Activated B cell treated with CpG ODN at 0.5 μM for 24 hours (primary cell): ENCODE results near the gene RAD51B. TPM values are rescaled to one million over a fixed set of nuclear protein-coding genes. Genes with fewer than 3 reads are reported as not detected.

Source experiments
- ATAC-seq: fragments of 200-7000 bp; cut with Tn5 transposase; one replicate; pipeline ENCODE4 v1.10.0; 2021; ENCODE audit warnings: low read depth, mild to moderate bottlenecking, moderate library complexity
- CTCF ChIA-PET: fragments of 350-600 bp; sonication (Branson Sonifier 250); formaldehyde crosslinking; loops from one replicate; lab custom pipeline; 2021; ENCODE audit warnings: antibody characterized with exemption; lab: Charles Lee
- POLR2A ChIA-PET: fragments of 350-600 bp; sonication (Branson Sonifier 250); formaldehyde crosslinking; loops from one replicate; lab custom pipeline; 2021; ENCODE audit warnings: antibody characterized with exemption; lab: Charles Lee
- DNase-seq: peaks from one replicate; pipeline ENCODE4 v3.0.0; 2022
- H3K27ac Mint-ChIP-seq: one replicate; pipeline ENCODE4 v1.8.0; 2020; ENCODE audit warnings: mixed read lengths
- H3K27me3 Mint-ChIP-seq: one replicate; pipeline ENCODE4 v1.8.0; 2021; ENCODE audit warnings: mixed read lengths
- H3K36me3 Mint-ChIP-seq: one replicate; pipeline ENCODE4 v1.8.0; 2021; ENCODE audit warnings: low read depth, mixed read lengths
- H3K4me1 Mint-ChIP-seq: one replicate; pipeline ENCODE4 v1.8.0; 2021; ENCODE audit warnings: mixed read lengths
- H3K4me3 Mint-ChIP-seq: one replicate; pipeline ENCODE4 v1.8.0; 2020; ENCODE audit warnings: mild to moderate bottlenecking, mixed read lengths
- H3K9me3 Mint-ChIP-seq: one replicate; pipeline ENCODE4 v1.8.0; 2020; ENCODE audit warnings: mixed read lengths
- intact Hi-C: fragments of 100-400 bp; cut with micrococcal nuclease; formaldehyde crosslinking; loops from one replicate; pipeline ENCODE4 v1.15.1; 2024
- total RNA-seq: library from RNA; stranded (reverse); gene quantifications from 2 replicates; pipeline ENCODE4 v1.2.3, GENCODE V29; 2022
- TF ChIP-seq, protein P1 (sequence below): fragments of 200-600 bp; IDR thresholded peaks from one replicate; pipeline ENCODE4 v1.8.0; 2022; ENCODE audit warnings: antibody characterized with exemption, mild to moderate bottlenecking

The RAD51B gene
- total RNA-seq, 1 donor from 2014 or later: 53.9 TPM

DNA sequence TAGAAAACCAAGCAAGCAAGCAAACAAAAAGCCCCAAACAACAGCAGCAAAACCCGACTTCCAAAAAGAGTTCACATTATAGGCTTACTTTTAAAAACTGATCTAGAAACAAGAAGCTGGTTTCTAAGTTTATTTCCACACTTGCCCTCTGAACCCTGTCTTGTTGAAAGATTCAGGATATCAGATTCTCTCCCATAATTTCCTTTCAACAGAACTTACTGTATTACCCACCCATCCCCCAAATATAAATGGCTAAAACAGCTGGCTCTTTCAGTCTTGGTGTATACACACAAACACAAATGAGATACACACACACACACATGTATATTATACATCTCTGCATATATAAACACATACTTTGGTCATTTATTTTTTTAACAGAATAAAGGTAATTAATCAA lies 512.4 kb downstream of the RAD51B start:
- H3K36me3 Mint-ChIP-seq: no peaks in the 10 kb centered on the region
- TF ChIP-seq, protein P1, sequence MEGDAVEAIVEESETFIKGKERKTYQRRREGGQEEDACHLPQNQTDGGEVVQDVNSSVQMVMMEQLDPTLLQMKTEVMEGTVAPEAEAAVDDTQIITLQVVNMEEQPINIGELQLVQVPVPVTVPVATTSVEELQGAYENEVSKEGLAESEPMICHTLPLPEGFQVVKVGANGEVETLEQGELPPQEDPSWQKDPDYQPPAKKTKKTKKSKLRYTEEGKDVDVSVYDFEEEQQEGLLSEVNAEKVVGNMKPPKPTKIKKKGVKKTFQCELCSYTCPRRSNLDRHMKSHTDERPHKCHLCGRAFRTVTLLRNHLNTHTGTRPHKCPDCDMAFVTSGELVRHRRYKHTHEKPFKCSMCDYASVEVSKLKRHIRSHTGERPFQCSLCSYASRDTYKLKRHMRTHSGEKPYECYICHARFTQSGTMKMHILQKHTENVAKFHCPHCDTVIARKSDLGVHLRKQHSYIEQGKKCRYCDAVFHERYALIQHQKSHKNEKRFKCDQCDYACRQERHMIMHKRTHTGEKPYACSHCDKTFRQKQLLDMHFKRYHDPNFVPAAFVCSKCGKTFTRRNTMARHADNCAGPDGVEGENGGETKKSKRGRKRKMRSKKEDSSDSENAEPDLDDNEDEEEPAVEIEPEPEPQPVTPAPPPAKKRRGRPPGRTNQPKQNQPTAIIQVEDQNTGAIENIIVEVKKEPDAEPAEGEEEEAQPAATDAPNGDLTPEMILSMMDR: no peak
- H3K27me3 Mint-ChIP-seq: no peaks in the 10 kb centered on the region
- CTCF ChIA-PET: interaction anchor here (1.3 to 1.6 kb wide), 2 partner anchors 8 to 18 kb away, joined by 3 read pairs; no protein-coding TSS in a partner anchor
- intact Hi-C loops: loop anchor here (2.0 kb wide), 1 partner anchor 31 kb away; no protein-coding TSS in a partner anchor
- POLR2A ChIA-PET: interaction anchor here (1.0 to 1.5 kb wide), 4 partner anchors 9 to 70 kb away, joined by 3 to 7 read pairs (median 6); no protein-coding TSS in a partner anchor
- peaks cover 64% of the 10 kb centered on the region for H3K4me1 Mint-ChIP-seq
- no peak for ATAC-seq
- no peak overlapping the region for H3K4me3 Mint-ChIP-seq
- H3K27ac Mint-ChIP-seq: peak overlapping the region; percentile 80
- H3K9me3 Mint-ChIP-seq: no peaks in the 10 kb centered on the region
- no peak for DNase-seq

DNA sequence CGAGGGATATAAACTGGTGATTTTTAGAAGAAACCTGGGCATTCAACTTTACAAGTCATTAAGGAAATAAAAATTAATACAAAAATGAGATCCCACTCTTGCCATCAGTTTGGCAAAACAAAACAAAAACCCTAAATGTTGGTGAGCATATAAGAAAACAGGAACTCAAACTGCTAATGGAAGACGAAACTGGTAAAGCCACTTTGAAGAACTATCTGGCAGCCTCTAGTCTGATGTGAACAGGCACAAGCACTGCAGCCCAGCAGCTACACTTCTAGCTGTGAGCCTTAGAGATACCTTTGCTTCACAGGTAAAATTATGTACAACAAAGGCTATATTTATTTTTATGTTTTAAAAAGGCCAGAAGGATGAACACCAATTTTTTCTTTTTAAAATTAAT lies 513.7 kb downstream of the RAD51B start:
- Mint-ChIP-seq H3K9me3 (no peaks in the 10 kb centered on the region), H3K27ac (peak overlapping the region; percentile 80), H3K4me1 (peaks cover 67% of the 10 kb centered on the region), H3K36me3 (no peaks in the 10 kb centered on the region), H3K27me3 (no peaks in the 10 kb centered on the region), H3K4me3 (peak overlapping the region; percentile 19)
- POLR2A ChIA-PET: no interaction called here
- CTCF ChIA-PET: interaction anchor here (1.2 to 1.3 kb wide), 2 partner anchors 10 to 50 kb away, joined by 3 to 4 read pairs; no protein-coding TSS in a partner anchor
- ATAC-seq: peak; percentile 83
- TF ChIP-seq, protein P1: no peak
- no peak for DNase-seq
- intact Hi-C loops: loop anchor here (1.0 to 2.0 kb wide), 2 partner anchors 9 to 30 kb away; no protein-coding TSS in a partner anchor

DNA sequence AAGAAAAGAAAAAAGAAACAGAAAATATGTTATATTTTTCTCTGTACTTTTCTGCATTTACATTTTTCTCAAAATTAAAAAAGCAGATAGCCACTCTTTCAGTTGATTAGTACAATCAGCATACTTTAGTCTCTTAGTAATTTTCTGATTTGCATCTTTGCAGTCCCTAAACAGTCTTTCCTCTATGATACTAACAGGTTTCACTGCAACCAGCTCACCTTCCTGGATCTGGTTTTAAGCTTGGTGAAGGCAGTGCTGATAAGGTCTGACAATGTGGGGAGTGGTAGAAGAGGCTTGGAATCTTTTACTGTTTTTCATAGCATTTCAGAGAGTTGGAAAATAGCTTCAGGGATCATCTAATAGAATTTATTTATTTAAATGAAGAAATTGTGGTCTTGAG lies 515.7 kb downstream of the RAD51B start:
- H3K4me1 Mint-ChIP-seq: peaks cover 72% of the 10 kb centered on the region
- DNase-seq (no peak), ATAC-seq (no peak)
- no peaks in the 10 kb centered on the region for H3K27me3 Mint-ChIP-seq
- H3K36me3 Mint-ChIP-seq: no peaks in the 10 kb centered on the region
- H3K4me3 Mint-ChIP-seq: no peak overlapping the region
- CTCF ChIA-PET: interaction anchor here (1.2 kb wide), 1 partner anchor 87 kb away, joined by 4 read pairs; no protein-coding TSS in a partner anchor
- POLR2A ChIA-PET: interaction anchor here (0.5 to 1.7 kb wide), 9 partner anchors 10 to 460 kb away, joined by 3 to 8 read pairs (median 4); partner anchors contain the start of gene ZFP36L1
- intact Hi-C loops: no loop called here
- TF ChIP-seq, protein P1: no peak
- H3K27ac Mint-ChIP-seq: peak overlapping the region; percentile 51
- no peaks in the 10 kb centered on the region for H3K9me3 Mint-ChIP-seq

DNA sequence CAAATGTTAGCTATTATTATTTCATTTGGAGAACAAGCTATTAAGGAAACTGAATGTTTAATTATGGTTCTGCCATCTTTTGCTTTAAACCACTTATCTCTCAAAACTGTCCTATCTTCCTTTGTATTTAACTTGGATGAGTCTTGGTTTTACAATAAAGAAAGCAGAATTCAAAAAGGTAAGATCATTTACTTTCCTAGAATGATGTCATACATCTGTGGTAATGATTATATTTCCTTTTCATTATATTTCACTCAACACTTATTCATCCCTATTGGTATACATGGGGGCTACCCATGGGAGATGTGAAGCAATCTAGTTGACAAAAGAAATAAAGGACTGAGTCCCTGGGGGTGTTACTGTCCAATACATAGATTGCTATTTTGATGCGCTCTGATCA lies 516.6 kb downstream of the RAD51B start:
- POLR2A ChIA-PET: interaction anchor here (0.6 to 1.6 kb wide), 4 partner anchors 53 to 457 kb away, joined by 3 to 8 read pairs (median 4); partner anchors contain the start of gene ZFP36L1
- TF ChIP-seq, protein P1: no peak

DNA sequence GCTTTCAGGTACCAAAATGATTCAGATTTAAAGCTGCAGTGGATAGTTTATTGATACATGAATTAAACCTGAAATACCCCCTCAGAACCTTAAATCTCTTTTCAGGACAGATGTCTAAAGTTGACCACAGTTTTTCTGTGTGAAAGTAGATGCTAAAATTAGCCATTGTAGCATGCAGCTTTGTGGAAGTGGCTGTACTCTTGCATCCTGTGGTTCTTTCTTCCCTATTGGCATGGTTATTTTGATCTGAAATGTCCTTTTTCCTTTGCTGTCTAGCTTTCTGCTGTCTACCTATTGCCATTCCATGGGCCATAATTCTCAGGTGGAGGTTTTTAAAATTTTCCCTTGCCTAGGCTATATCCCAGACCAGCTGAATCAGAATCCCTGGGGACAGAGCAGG lies 517.7 kb downstream of the RAD51B start:
- Mint-ChIP-seq H3K4me1 (peaks cover 83% of the 10 kb centered on the region), H3K9me3 (no peaks in the 10 kb centered on the region), H3K27me3 (no peaks in the 10 kb centered on the region), H3K4me3 (no peak overlapping the region), H3K36me3 (no peaks in the 10 kb centered on the region), H3K27ac (no peak overlapping the region)
- POLR2A ChIA-PET: interaction anchor here (1.0 kb wide), 1 partner anchor 30 kb away, joined by 3 read pairs; no protein-coding TSS in a partner anchor
- intact Hi-C loops: no loop called here
- TF ChIP-seq, protein P1: no peak
- DNase-seq (no peak), ATAC-seq (no peak)
- CTCF ChIA-PET: no interaction called here

More for the DNA sequence above, 516.6 kb downstream of the RAD51B start:
- Mint-ChIP-seq H3K4me3 (no peak overlapping the region), H3K9me3 (no peaks in the 10 kb centered on the region), H3K27me3 (no peaks in the 10 kb centered on the region), H3K36me3 (no peaks in the 10 kb centered on the region), H3K4me1 (peaks cover 80% of the 10 kb centered on the region), H3K27ac (no peak overlapping the region)
- no peak for ATAC-seq
- intact Hi-C loops: no loop called here
- DNase-seq: no peak
- CTCF ChIA-PET: interaction anchor here (1.2 kb wide), 1 partner anchor 88 kb away, joined by 4 read pairs; no protein-coding TSS in a partner anchor
